Karpas-422 (cell line): ENCODE measurements around the gene MAGOH. TPM values are rescaled to one million over a fixed set of nuclear protein-coding genes. Genes with fewer than 3 reads are reported as not detected.

Experiments used
- DNase-seq: peaks from one replicate; pipeline ENCODE4 v3.0.0-alpha.2; 2015
- H2AFZ ChIP-seq: fragments of 200-600 bp; sonication (generic); 2 replicates; pipeline ENCODE4 v1.6.1; 2014; ENCODE audit warnings: antibody characterized with exemption, low read length, mixed read lengths
- H3K27ac ChIP-seq: fragments of 200-600 bp; sonication (generic); 2 replicates; pipeline ENCODE4 v1.5.1; 2014; ENCODE audit warnings: mild to moderate bottlenecking, low read length, moderate library complexity
- H3K27me3 ChIP-seq: fragments of 200-600 bp; sonication (generic); 2 replicates; pipeline ENCODE4 v1.6.1; 2014; ENCODE audit warnings: low read length, mixed read lengths
- H3K36me3 ChIP-seq: fragments of 200-600 bp; sonication (generic); 2 replicates; pipeline ENCODE4 v1.6.1; 2014; ENCODE audit warnings: low read length, mixed read lengths; ENCODE audit not compliant: insufficient read depth
- H3K4me1 ChIP-seq: fragments of 200-600 bp; sonication (generic); 2 replicates; pipeline ENCODE4 v1.6.1; 2014; ENCODE audit warnings: mild to moderate bottlenecking, low read length, mixed read lengths
- H3K4me2 ChIP-seq: fragments of 200-600 bp; sonication (generic); 2 replicates; pipeline ENCODE4 v1.6.1; 2014; ENCODE audit warnings: low read length, low read depth, mild to moderate bottlenecking; ENCODE audit not compliant: poor library complexity, severe bottlenecking
- H3K4me3 ChIP-seq: fragments of 200-600 bp; sonication (generic); 2 replicates; pipeline ENCODE4 v1.5.1; 2014; ENCODE audit warnings: mild to moderate bottlenecking, antibody characterized with exemption, low read length, mixed read lengths
- H3K79me2 ChIP-seq: fragments of 200-600 bp; sonication (generic); 2 replicates; pipeline ENCODE4 v1.6.1; 2014; ENCODE audit warnings: mild to moderate bottlenecking, low read length, mixed read lengths
- H3K9ac ChIP-seq: fragments of 200-600 bp; sonication (generic); 2 replicates; pipeline ENCODE4 v1.6.0; 2014; ENCODE audit warnings: low read length
- H3K9me2 ChIP-seq: fragments of 200-600 bp; sonication (generic), shearing (Covaris generic); replicated peaks from 2 replicates; pipeline ENCODE4 v1.6.0; 2014; ENCODE audit warnings: mild to moderate bottlenecking, low read length, moderate library complexity; ENCODE audit not compliant: insufficient read depth
- H3K9me3 ChIP-seq: fragments of 300-700, 200-600 bp; sonication (generic); 2 replicates; pipeline ENCODE4 v1.6.1; 2014; ENCODE audit warnings: low read length, mixed read lengths
- H4K20me1 ChIP-seq: fragments of 200-600 bp; sonication (generic); 2 replicates; pipeline ENCODE4 v1.6.1; 2014; ENCODE audit warnings: mild to moderate bottlenecking, antibody characterized with exemption, low read length, low read depth; ENCODE audit not compliant: insufficient read depth
- total RNA-seq: library from RNA; depleted of rRNA; stranded (reverse); fragments of >200 nt; shearing (Covaris generic); gene quantifications from 2 replicates; pipeline ENCODE4 v1.2.3, GENCODE V29; 2014; ENCODE audit warnings: low replicate concordance

MAGOH gene
- total RNA-seq, 1 experiment from 2014 or later = 67.1 TPM

DNA sequence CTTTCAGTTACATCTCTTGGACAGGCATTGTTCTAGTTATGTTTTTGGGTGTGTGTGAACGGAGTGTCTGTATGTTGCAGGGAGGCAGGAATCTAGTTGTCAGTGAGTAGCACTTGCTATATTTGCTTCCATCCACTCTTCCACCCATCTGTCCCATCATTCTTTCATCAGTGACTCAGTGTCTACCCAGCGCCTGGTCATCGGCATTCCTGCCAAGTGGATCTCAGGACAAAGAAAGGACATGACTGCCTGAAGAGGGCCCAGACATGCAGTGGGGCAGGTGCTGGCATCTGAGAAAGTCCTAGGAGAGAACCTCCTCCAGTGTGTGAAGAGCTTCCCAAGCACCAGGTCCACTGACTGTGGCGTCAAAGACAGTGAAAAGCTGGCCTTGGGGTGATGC, 27.3 kb upstream of the MAGOH start:
- Histone ChIP-seq H3K27ac (no peak overlapping the region), H3K9me3 (no peaks in the 10 kb centered on the region), H4K20me1 (no peaks in the 10 kb centered on the region), H2AFZ (no peak overlapping the region), H3K27me3 (no peaks in the 10 kb centered on the region), H3K9me2 (no peaks in the 10 kb centered on the region), H3K4me3 (no peak overlapping the region), H3K36me3 (peaks cover 64% of the 10 kb centered on the region; the same call in 1 of the 2 replicates), H3K9ac (no peak overlapping the region), H3K79me2 (0 out of 2 replicates have a peak, but pooled peaks cover 5% of the 10 kb centered on the region), H3K4me2 (no peak overlapping the region), H3K4me1 (peaks cover 12% of the 10 kb centered on the region)
- DNase-seq = no peak

DNA sequence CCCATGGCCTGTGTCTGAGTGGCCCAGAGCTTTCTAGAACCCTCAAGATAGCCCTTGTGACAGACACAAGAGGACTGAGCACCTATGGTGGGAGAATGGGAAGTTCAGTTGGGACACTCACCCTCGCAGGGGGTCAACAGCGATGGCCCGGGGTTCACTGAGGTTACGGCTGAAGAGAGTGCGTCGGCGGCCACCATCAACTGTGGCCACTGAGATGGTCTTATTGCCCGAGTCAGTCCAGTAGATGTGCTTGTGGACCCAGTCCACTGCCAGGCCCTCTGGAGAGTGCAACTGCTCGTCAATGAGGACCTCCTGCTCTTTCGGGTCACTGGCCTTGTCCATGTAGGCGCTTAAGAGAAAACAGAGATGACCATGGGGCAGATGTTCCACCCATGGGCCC, 25.7 kb upstream of the MAGOH start:
- H3K79me2 ChIP-seq = 0 out of 2 replicates have a peak, but pooled peaks cover 5% of the 10 kb centered on the region
- no peaks in the 10 kb centered on the region for H3K9me2 ChIP-seq
- no peak overlapping the region for H3K4me3 ChIP-seq
- no peak overlapping the region for H3K9ac ChIP-seq
- H3K9me3 ChIP-seq = no peaks in the 10 kb centered on the region
- peaks cover 65% of the 10 kb centered on the region; the same call in 1 of the 2 replicates for H3K36me3 ChIP-seq
- no peak overlapping the region for H3K4me2 ChIP-seq
- no peaks in the 10 kb centered on the region for H3K27me3 ChIP-seq
- H2AFZ ChIP-seq = no peak overlapping the region
- no peak overlapping the region for H3K27ac ChIP-seq
- no peaks in the 10 kb centered on the region for H4K20me1 ChIP-seq
- no peaks in the 10 kb centered on the region for H3K4me1 ChIP-seq
- no peak for DNase-seq

DNA sequence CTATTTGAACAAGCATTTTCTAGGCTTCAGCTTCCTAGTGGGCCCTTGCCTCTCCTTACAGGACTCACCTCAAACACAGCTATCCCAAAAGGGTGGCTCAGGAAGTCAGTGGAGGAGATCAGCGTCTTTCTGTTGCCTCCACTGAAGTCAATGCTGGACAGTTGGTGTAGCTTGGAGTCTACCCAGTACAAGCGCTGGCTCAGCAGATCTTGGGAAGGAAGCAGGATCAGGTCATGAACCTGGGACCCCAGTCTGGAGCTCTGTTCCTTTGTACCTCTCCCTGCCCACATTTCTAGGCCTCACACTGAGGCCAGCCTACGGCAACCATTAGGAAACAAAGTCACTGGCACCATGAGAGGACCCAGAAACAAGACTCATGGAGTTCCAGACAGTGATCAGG, 23.7 kb upstream of the MAGOH start:
- Histone ChIP-seq H2AFZ (no peak overlapping the region), H3K4me3 (no peak overlapping the region), H3K4me2 (no peak overlapping the region), H3K27me3 (no peaks in the 10 kb centered on the region), H3K36me3 (peaks cover 72% of the 10 kb centered on the region; the same call in 1 of the 2 replicates), H3K79me2 (no peaks in the 10 kb centered on the region), H4K20me1 (no peaks in the 10 kb centered on the region), H3K9me3 (no peaks in the 10 kb centered on the region), H3K4me1 (no peaks in the 10 kb centered on the region), H3K9ac (no peak overlapping the region), H3K27ac (no peak overlapping the region), H3K9me2 (no peaks in the 10 kb centered on the region)
- DNase-seq = no peak

DNA sequence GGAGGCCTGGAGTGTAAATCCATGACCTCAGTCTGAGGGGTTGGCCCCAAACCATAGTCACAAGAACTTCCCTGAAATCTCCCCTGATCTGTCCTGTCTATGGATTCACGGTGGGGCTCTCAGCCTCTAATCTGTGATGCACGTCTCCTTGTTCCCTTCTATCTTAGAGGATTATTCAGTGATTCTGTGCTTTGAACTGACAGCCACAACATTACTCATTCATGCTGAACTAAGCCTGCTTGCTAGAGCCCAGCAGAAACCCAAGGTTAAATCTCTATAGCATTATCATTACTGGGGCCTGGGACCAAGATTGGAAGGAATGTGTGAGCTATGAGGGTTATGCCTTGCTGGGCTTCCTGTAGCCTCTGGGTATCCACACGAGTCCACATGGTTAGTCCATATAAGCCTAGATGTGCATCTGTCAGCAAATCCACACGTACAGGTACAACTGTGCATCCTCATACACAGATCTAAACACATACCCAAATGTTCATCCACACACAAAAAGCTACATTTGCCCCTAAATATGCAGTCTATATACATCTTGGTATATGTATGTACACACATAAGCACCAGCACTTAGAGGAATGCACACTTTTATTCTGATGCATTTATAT, 22.4 kb upstream of the MAGOH start:
- H4K20me1 ChIP-seq = no peaks in the 10 kb centered on the region
- H3K27me3 ChIP-seq = no peaks in the 10 kb centered on the region
- no peak overlapping the region for H2AFZ ChIP-seq
- H3K79me2 ChIP-seq = no peaks in the 10 kb centered on the region
- H3K4me2 ChIP-seq = no peak overlapping the region
- no peaks in the 10 kb centered on the region for H3K4me1 ChIP-seq
- no peak for DNase-seq
- H3K36me3 ChIP-seq = peaks cover 80% of the 10 kb centered on the region; the same call in 1 of the 2 replicates
- no peak overlapping the region for H3K9ac ChIP-seq
- H3K9me2 ChIP-seq = no peaks in the 10 kb centered on the region
- H3K9me3 ChIP-seq = no peaks in the 10 kb centered on the region
- no peak overlapping the region for H3K4me3 ChIP-seq
- H3K27ac ChIP-seq = no peak overlapping the region

DNA sequence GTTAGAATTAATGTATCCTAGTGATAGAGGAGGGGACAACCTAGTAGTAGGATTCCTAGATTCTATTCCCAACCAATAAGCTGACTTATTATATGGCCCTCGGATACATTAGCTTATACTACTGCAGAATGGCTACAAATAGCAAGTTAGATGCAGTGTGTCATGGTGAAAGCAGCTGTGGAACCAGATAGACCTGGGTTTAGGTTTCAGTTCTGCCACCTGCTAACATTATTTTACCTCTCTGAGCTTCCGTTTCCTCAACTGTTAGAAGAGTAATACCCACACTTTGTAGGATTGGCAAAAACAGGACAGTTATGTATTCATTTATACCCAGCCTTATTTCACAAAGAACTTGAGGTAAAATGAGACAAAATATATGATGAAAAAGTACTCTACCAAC, 21.6 kb upstream of the MAGOH start:
- Histone ChIP-seq H3K4me3 (no peak overlapping the region), H3K4me1 (no peaks in the 10 kb centered on the region), H2AFZ (no peak overlapping the region), H3K27ac (no peak overlapping the region), H3K36me3 (peaks cover 81% of the 10 kb centered on the region; the same call in 1 of the 2 replicates), H3K4me2 (no peak overlapping the region), H4K20me1 (no peaks in the 10 kb centered on the region), H3K79me2 (no peaks in the 10 kb centered on the region), H3K9me2 (no peaks in the 10 kb centered on the region), H3K9me3 (no peaks in the 10 kb centered on the region), H3K9ac (no peak overlapping the region), H3K27me3 (no peaks in the 10 kb centered on the region)
- no peak for DNase-seq

DNA sequence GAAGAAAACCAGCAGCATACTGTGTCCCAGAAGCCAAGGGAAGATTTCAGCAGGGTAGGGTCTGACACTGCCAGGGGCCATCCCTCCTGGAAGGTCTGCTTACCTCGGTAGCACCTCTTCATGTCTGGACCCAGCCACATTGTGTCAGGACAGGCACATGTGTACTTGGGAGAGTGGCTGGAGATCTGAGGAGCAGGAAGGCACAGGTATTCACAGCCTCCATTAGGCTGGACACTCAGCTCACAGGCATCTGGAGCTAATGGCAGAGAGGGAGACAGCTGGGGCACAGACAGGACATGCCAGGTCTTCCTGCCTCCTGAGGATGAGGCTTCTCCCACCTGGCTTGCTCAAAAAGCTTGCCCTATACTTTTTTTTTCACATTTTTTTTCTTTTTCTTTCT, 19.9 kb upstream of the MAGOH start:
- Histone ChIP-seq H3K9ac (no peak overlapping the region), H3K36me3 (peaks cover 78% of the 10 kb centered on the region; the same call in 1 of the 2 replicates), H3K4me1 (no peaks in the 10 kb centered on the region)

DNA sequence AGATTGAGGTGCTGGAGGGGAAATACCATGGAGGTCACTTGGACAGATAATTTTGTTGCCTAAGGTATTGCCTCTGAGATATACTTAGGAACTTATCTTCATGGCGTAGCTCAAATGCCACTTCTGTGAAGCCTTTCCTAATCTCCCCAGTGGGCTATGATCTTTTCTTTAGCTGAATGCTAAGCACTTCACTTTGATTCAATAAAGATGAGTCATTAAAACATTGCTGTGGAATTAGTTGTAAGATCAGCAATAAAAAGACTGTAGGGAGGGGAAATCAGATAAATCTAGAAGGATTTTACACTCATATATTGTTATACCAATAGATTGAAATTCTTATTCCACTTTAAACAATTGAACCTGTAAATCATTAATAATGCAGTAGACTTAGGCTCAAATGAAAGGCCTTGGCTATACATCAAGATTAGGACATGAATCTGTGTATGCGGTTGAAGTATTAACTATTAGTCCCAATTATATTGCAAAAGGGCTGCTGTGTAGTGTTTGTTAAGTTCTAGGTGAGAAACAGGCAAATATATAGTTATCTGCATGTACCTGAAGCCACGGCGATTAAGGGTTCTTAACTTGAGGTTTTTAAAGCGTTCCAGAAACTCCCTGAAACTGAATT, 19.2 kb upstream of the MAGOH start:
- Histone ChIP-seq H3K4me3 (no peak overlapping the region), H3K4me1 (no peaks in the 10 kb centered on the region), H4K20me1 (no peaks in the 10 kb centered on the region), H3K27ac (no peak overlapping the region), H2AFZ (no peak overlapping the region), H3K27me3 (no peaks in the 10 kb centered on the region), H3K36me3 (peaks cover 82% of the 10 kb centered on the region; the same call in 1 of the 2 replicates), H3K79me2 (no peaks in the 10 kb centered on the region), H3K9me3 (no peaks in the 10 kb centered on the region), H3K4me2 (no peak overlapping the region), H3K9me2 (no peaks in the 10 kb centered on the region), H3K9ac (no peak overlapping the region)
- DNase-seq = no peak

More for the DNA sequence above, 19.9 kb upstream of the MAGOH start:
- Histone ChIP-seq H3K27me3 (no peaks in the 10 kb centered on the region), H3K79me2 (no peaks in the 10 kb centered on the region), H2AFZ (no peak overlapping the region), H3K9me2 (no peaks in the 10 kb centered on the region), H3K9me3 (no peaks in the 10 kb centered on the region), H3K4me2 (no peak overlapping the region), H4K20me1 (no peaks in the 10 kb centered on the region), H3K4me3 (no peak overlapping the region), H3K27ac (no peak overlapping the region)
- no peak for DNase-seq

DNA sequence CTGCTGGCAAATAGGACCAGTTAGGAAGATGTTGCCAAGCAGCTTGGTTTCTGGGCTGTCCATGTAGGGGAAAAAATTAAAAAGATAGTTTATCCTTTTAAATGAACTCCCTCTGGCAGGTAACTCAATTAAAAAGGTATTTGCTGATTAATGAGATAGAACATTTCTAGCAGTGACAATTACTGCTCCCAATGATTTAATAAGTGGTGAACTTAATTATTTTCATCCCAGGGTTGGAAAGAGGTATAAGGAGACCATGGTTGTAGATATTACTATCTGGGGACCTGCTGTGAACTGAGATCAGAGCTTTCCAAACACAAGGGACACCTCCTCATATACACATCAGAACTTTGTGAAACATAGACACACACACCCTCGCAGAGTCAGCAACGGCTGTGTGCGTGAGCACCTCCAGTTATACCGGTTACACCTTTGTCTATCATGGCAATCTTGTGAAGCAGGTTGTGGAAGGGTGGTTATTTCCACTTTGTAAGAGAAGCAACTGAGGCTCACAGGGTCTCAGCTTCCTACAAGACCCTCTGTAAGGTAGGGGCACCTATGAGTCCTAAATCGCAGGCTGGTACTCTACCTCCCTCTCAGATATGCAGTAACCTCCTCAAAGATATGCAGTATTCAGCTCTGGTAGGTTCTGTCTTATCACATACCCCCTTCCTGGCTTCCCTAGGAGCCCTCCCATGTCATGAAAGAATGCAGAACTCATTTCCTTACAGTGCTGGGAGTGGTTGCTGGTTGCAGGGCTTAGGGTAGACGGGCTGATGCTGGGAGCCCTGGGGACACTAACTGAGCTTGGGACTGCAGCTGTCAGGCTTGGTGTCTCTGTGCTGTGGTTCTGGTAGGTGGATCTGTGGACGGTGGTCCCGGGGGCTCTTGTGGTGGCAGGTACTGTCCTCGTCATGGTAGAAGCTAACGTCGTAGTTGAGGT, 18.5 kb upstream of the MAGOH start:
- Histone ChIP-seq H3K79me2 (no peaks in the 10 kb centered on the region), H3K4me3 (no peak overlapping the region), H3K4me1 (no peaks in the 10 kb centered on the region), H3K36me3 (peaks cover 85% of the 10 kb centered on the region; the same call in 1 of the 2 replicates), H2AFZ (no peak overlapping the region), H3K27me3 (no peaks in the 10 kb centered on the region), H3K4me2 (no peak overlapping the region), H3K9me2 (no peaks in the 10 kb centered on the region), H3K9ac (no peak overlapping the region), H4K20me1 (no peaks in the 10 kb centered on the region), H3K27ac (no peak overlapping the region), H3K9me3 (no peaks in the 10 kb centered on the region)
- no peak for DNase-seq
